HG03280 (cell line): ENCODE results near the gene RGS9.

Experiments
- ATAC-seq: cut with Tn5 transposase; IDR thresholded peaks from one replicate; pipeline ENCODE4 v1.9.1; 2021; ENCODE audit warnings: mild to moderate bottlenecking, moderate library complexity; ENCODE audit not compliant: unreplicated experiment

The RGS9 gene

DNA sequence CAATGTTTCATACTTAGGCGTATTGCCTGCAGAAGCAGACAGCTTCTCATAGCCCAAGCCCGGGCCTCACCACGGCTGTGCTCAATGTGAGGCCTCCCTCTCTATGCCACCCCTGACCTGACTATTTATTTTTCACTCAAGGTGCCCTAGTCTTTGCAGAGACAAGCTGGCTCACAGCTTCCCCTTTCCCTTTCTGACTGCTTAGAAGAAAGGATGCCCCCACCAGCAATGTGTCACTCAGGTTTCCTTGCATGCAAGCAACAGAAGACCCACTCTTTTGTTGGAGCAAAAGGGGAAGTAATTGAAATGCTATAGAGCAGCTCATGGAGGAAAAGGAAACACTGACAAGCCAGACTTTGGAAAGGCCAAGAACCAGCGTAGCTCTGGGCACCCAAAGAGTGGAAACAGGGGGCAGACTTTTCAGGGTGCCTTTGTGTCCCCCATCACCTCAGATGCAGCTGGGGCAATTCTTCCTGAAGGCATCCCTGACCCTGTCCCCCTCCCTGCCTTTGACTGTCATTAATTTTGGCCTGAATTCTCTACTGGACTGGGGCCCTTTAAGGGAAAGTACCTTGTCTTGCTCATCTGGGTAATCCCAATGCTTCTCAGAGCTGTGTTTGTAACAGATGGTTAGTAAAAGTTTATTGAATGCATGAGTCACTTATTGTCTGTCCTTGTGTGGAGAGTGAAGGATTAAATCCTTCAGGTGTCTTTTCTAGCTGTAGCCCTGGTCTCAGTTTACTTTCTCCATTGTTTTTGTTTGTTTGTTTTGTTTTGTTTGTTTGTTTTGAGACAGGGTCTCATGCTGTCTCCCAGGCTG lies 17.8 kb downstream of the RGS9 start:
- peak; percentile 82 for ATAC-seq

DNA sequence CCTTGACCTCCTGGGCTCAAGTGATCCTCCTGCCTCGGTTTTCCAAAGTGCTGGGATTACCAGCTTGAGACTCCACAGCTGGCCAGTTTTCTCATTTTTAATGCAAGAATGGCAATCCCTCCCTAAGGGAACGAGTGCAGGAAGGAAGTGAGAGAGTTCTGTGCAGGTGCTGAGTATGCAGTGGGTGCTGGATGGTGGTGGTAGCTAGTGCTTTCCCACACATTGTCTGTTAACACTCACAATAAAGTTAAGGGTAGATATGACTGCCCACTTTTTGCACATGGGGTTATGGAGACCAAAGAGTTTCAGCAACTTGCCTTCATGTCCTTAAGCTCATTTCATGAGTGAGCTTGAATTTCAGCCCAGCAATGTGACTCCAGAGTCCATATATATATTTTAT lies 18.5 kb downstream of the RGS9 start:
- ATAC-seq = peak; percentile 41

DNA sequence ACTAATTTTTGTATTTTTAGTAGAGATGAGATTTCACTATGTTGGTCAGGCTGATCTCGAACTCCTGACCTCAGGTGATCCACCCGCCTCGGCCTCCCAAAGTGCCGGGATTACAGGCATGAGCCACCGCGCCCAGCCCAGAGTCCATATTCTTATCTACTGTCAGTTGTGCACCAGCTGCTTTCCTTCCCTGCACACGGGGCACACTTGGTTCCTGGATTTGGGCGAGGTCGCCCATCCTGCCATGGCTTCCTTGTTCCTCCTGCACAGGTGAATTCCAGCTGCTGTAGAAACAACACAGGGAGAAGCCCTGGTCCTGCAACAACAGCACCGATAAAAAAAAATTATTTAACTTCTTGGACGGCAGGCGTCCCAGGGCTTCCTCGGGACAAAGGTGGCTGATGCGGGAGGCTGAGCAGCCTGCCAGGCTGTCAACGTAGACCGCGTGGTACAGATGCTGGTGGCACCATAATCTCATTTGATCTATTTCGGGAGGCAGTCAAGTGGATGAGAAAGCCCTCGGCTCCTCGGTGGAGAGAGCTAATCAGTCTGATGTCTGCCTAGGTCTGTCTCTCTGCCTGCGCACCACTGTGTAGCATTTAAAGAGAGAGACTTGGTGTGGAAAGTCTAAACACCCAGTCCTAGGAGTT lies 19.1 kb downstream of the RGS9 start:
- ATAC-seq = no peak

DNA sequence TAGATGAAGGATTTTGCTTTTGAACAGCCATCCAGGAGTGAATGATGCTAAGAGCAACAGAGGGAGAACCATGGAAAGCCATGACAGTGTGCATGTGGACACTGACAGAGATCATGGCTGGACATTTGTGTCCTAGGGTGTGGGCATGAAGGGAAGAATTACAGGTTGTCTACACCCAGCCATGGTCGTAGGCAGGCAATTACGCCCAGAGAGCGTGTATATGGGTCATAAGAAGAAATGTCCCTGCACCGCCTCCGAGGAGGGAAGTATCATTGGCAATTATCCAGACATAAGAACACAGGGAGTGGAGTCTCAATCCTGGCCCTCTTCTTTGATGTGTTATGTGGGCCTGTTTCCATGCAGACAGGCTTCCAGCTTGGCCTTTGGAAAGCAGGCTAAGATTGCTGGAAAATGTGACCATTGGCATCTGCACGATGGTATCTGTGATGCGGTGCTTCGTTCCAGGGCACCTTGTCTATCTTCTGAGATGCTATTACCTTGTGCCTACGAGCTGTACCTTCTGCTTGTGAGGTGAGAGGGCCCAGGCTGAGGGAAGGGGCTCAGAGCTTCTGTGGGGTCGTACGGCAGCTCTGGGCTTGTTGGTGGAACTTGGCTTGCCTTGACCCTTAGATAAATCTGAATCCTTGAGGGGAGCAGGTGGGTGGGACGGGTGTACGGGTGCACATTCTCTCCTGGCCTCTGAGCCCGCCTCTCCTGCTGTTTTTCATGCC lies 19.8 kb downstream of the RGS9 start:
- ATAC-seq = no peak

DNA sequence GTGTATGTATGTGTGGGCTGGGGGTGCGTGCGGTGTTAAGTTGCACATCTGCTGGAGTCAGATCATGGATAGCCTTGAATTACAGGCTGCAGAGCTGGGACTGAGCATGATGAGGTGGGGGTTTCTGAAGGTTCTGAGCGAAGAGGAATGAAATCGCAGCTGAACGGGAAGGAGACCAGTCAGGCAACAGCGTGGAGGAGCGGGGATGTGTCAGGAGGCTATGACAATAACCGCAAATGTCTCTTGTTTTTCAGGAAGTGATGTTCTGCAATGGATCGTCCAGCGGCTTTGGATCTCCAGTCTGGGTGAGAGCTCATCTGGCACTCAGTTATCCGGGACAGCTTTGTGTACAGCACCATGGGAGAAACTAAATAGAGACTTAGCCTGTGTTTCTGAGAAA lies 20.9 kb downstream of the RGS9 start:
- no peak for ATAC-seq

DNA sequence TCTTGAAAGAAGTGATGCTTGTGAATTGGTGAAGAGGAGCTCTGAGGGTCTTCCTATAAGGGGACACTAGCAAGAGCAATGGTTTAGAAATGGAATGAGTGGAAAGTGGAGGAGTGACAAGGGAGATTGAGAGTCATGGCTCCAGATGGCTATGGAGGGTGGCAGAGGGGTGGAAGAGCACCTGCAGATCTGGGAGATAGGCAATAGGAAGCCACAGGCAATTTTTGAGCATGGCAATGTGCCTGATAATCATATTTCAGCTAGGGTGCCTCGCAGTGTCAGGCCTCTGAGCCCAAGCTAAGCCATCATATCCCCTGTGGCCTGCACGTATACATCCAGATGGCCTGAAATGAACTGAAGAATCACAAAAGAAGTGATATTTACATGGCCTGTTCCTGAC lies 21.5 kb downstream of the RGS9 start:
- no peak for ATAC-seq

DNA sequence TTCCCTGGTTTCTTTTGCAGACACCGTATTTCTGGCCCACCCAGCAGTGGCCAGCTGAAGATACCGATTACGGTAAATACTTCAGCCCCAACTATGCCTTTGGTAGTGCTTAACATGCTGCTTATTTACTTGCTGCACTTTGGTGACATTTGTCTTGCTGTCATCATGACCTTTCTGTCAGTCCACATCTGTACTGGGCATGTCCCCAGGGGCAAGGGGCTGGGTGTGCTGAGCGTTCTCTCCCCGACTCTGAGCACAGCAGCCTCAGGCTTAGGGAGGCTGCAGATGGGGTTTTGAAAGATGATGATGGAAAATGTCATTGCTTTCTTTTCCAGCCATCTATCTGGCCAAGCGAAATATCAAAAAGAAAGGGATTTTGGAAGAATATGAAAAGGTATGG lies 23.3 kb downstream of the RGS9 start:
- ATAC-seq = no peak

DNA sequence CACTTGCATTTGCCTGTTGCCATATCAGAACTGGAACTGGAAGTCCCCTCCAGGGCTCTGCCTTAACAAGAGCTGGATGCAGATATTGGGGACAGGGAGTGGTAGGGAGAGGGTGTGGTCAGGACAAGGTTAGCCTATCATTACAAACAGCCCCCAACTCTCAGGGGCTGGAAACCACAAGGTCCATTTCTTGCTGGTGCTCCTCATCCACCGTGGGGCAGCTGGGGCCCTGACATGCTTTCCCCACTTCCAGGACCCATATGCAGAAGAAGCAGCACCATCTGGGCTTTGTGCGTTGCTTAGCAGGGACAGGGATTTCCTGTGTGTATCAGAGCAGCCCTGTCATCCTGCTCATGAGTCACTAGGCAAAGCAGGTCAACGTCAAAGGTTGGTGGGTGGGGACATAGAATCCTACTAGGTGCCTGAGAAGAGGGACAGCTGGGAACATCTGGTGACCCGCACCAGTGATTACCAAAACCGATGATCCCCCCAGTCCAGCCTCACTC lies 26.9 kb downstream of the RGS9 start:
- ATAC-seq = peak; percentile 95

DNA sequence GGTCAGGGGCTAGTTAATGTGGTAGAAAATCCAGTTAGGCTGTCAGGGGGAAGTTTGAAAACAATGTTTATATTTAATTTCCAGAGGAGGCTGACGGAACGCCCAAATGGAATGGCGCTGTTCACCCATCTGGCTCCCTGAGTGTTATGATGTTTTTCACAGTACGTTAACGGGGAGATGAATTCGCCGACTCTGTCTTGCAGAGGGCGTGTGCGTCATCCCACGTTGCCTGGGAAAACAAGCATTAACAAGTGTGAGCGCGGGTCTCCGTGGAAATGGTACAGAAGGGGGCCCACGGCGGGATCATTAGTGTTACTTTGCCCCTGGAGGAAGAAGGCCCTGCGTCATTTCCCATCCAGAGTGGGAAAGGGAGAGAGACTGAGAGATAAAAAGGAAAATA lies 29.6 kb downstream of the RGS9 start:
- no peak for ATAC-seq

DNA sequence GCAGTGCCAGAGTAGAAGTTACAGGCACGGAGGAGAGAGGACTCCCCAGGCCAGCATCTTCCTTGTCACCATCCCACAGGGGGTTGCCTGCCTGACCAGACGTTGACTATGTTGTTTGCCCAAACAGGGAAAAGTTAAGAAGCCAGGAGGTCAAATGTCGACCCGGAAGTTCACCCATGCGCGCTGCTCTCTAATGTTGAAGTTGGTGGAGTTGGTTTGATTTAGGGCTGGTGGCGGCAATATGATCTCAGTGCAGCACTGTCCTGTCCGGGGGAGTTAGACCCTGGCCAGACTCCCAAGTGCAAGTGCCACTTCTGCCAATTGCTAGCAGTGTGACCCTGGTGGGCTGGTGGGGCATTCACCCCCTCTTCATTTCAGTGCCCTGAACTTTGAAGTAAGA lies 30.4 kb downstream of the RGS9 start:
- ATAC-seq = no peak

DNA sequence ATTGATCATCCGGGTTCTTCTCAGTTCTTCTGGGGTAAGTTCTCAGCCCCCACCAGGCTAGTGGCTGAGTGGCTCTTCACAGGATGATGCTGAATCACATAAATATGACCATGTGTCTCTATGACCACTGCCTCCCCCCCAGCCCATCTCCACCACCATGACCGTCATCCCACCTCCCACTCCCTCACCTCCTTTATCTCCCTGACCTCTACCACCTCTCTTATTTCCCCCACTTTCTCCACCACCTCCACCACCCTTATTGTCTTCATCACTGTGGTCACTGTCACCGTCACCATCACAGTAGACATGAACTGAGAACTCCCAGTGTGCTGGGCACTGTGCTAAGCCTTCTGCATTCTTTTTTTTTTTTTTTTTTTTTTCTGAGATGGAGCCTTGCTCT lies 32.5 kb downstream of the RGS9 start:
- ATAC-seq = no peak

DNA sequence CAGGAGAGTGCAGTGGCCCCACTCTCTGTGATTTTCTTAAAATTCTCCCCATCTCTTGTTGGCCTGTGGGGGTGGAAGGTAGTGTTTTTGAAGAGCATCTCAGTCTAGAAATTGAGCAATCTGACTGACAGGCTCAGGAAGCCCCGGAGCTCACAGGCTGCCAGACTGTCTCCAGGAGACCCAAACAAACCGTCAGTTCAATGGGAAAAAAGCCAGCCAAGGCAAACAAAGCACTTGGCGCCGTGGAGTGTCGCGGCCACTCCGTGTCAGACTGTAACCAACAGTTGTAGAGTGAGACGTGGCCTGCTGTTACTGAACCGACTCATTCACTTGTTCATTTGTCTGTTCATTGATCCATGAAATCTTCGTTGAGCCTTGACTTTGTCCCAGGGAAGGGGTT lies 33.7 kb downstream of the RGS9 start:
- ATAC-seq = no peak

DNA sequence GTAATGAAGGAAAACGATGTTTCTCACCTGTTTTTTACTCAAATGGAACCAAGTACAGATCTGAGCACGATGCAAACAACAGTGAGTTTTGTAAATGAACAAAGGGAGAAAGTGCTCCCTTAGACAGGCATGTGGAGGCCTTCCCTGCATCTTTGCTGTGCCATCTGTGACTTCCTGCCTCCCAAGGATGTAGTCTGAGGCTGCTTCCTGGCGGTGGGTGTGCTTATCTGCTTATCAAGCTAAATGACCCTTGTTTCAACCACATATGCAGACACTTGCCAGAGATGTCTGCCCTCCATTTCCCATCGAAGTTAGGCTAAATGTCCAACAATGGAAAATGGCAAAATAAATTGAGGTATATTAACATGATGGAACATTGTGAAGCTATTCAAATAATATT lies 34.6 kb downstream of the RGS9 start:
- ATAC-seq = no peak

DNA sequence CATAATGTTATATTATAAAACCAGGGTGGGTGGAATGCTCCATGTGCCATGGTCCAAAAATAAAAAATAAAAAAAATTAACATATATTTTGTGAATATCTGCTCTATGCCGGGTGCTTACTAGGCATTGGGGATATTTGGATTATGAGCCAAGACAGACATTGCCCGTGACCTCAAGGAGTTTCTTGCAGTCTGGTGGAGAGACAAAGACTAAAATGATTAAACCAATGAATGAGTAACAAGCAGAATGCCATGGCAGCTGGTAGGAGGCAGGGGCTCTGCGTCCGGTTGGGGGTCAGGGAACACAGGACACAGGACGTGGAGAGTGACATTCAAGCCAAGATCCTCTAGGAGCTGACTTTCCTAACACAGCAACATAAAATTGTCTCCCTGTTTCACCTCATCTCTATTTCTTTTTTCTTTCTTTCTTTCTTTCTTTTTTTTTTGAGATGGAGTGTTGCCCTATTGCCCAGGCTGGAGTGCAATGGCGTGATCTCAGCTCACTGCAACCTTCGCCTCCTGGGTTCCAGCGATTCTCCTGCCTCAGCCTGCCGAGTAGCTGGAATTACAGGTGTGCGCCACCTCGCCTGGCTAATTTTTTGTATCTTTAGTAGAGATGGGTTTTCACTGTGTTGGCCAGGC lies 35.4 kb downstream of the RGS9 start:
- no peak for ATAC-seq

DNA sequence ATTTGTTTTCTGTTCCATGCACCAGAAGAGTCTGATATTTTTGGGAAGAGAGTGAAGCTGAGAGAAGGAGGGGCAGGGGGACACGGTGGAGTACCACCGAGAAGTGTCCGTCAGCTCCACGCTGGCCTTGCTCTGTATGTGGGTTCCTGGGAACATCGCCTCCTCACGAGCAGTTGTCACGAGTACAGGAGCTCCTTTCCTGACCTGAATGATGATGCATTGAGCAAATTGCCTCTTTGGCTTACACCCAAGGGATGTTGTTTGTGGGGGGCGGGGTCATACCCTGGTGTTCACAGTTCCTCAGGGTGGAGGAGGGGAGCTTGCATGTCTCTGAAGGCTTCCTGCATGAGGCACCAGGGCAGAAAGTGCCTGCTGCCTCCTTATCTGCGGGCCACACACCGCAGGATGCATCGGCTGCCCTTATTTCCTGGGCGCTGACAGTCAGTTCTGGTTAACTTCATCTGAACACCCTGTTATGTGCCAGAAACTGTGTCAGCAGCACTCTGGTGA lies 36.2 kb downstream of the RGS9 start:
- no peak for ATAC-seq

DNA sequence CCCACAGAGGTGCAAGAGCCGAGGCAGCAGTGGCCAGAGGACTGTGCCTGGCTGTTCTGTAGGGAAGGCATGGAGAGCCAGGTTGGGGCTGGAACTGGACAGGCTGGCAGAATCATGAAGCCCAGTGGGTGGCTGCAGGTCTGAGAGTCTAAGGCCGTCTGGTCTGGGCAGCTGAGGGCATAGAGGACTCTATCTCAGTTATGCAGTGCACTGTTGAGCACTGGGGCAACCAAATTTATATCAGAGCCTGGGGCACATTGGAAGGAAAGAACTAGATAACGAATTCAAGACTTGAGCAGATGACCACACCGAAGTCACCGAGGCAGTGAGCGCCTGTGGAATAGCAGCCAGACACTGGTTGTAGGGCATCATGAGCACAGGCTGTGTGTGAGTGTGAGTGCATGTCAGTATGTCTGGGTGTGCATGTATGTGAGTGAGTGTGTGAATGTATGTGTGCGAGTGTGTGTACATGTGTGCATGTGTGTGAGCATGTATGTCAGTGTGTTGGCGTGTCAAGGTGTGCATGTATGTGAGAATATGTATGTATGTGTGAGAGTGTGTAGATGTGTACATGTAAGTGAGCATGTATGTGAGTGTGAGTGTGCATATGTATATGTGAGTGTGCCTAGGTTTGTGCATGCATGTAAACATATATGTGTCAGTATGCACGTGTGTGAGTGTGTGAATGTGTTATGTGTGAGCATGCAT lies 37.0 kb downstream of the RGS9 start:
- no peak for ATAC-seq

DNA sequence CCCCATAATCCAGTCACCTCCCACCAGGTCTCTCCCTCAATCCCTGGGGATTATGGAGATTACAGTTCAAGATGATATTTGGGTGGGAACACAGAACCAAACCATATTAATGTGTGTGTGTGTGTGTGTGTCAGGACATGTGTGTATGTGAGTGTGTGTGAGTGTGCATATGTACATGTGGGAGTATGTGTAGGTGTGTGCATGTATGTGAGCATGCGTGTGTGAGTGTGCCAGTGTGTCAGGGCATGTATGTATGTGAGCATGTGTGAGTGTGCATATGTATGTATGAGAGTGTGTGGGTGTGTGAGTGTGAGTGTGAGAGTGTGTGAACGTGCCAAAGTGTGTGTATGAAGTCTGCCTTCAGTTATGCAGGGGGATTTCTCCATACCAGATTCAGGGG lies 37.8 kb downstream of the RGS9 start:
- no peak for ATAC-seq

DNA sequence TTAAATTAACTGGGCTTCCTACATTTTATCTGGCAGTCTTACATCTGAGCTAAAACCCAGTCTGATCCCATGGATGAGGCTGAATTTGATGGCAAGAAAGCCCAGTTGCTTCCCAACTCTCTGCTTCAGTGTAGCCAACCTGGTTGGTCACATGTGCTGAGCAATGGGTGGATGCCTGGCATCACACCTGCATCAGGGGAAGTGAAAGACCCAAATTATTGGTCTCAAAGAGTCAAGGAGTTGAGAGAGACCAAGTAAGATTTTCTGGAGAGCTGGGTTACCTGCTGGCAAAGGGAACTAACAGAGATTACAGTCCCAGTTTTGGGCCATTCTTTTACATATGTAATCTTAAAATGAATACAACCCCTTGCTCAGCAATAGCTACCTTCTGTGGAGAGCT lies 38.8 kb downstream of the RGS9 start:
- no peak for ATAC-seq

DNA sequence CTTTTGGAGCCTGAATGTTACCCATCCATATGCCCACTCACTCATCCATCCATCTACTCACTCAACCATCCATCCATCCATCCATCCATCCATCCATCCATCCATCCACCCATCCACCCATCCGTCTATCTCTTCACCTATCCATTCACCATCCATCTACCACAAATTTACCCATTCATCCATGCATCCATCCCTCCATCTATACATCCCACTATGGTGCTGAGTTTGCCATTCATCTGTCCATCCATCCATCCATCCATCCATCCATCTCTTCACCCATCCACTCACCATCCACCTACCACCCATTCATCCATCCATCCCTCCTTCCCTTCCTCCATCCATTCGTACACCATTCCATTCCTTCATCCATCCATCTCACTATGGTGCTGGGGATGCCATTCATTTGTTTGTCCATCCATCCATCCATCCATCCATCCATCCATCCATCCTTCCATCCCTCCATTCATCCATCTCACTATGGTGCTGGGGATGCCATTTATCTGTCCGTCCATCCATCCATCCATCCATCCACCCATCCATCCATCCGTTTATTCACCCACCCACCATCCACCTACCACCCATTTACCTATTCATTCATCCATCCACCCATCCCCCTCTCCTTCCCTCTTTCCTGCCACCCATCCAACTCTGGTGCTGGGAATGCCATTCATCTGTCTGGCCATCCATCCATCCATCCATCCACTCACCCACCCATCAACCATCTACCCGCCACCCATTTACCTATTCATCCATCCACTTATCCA lies 39.7 kb downstream of the RGS9 start:
- no peak for ATAC-seq

DNA sequence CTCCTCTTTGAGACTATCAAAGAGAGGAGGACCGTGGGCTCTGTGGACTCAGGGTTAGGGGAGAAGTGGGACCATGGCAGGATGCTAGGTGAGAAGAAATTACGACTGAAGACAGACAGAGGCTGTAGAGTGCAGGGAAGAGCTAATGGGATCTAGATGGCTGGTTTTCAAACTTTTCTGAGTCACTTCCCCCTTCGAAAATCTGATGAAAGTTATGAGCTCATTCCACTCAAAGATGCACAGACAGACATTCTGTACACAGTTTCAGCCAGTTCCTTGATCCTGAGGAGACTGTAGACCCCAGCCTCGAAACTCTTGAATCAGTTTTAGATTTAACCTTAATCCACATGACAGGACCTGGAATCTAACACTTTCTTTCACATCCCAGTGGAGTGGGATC lies 40.7 kb downstream of the RGS9 start:
- no peak for ATAC-seq
